Measurements from ENCODE around the gene CEP55.

The CEP55 gene

DNA sequence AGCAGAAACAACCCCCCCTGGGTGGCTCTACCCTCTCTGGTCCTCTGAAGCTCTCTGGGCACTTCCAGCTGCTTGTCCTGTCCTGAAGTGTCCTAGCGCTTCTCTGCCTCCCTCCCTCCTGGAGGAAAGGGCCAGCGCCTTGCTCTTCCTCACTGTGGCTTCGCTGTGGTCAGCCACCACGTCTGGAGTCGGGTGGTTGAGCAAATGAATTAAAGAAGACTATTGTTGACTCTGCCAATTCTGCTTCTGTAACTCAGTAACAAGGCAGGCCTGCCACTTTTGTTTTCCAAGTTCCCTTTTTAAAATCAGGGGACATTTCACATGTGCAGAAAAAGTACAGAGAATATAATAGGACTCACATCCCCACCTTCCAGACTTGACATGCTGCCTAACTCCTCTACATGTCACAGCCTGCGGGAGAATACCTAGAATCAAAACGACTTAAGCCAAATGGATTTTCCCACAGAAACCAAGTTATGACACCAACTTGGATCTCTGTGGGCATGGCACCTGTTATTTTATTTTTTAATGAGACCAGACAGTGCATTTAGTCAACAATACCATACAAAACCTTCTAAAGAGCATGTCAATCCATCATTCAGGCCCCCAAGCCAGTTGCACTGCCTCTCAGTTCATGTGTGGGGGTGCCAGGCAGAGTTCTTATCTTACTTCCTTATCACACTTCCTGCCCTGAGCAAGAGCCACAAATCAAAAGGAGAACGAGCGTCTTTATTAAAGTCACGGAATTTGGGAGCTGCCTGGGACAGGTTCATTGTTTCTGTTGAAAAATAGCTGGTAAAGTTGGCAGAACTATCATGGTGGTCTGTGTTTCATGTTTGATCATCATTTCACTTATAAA lies 76.9 kb downstream of the CEP55 start:
- no peak for TF ChIP-seq POLR2A (IDR thresholded peaks at IDR 0.05; ENCODE audit: low read depth, low read length)
- DNase-seq (ENCODE audit: insufficient read length, low spot score) (no peak), FAIRE-seq (no peak)

DNA sequence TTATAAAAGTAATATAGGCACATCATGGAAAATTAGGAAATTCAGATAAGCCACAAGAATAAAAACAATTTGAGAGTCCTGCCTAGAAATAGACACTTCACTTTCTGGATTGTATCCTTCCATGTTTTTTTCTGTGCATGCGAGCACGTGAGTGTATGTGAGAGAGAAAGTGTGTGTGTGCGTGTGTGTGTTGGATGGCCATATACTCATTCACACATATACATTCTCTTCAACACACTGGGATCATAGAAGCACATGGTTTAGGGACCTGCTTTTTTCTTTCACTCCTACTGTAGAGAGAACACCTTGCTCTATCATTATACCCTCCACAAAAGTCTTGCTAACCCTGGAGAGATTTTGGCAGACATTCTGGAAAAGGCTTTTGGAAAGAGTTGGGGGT lies 77.5 kb downstream of the CEP55 start:
- TF ChIP-seq POLR2A (IDR thresholded peaks at IDR 0.05; ENCODE audit: low read depth, low read length), result no peak
- FAIRE-seq (no peak), DNase-seq (ENCODE audit: insufficient read length, low spot score) (no peak)

DNA sequence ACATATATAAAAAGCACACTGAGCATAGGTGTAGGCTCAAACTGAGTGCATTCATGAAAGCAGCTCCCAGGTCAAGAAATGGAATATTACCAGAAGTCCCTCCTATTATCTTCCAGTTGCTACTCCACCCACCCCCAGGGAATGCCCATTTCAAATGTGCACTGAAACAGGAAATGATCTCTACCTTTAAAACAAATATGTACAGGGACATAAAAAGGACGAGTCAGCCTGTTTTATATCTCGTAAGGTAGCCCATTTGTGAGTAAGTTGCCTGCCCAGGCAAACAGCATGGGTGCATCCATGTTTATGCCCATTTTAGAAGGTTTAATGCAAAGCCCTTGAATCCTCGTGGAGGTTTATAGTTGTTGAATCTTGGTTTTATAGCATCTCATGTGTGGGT lies 80.5 kb downstream of the CEP55 start:
- FAIRE-seq, result no peak
- TF ChIP-seq POLR2A (IDR thresholded peaks at IDR 0.05; ENCODE audit: low read depth, low read length), result no peak
- DNase-seq (ENCODE audit: insufficient read length, low spot score), result no peak

DNA sequence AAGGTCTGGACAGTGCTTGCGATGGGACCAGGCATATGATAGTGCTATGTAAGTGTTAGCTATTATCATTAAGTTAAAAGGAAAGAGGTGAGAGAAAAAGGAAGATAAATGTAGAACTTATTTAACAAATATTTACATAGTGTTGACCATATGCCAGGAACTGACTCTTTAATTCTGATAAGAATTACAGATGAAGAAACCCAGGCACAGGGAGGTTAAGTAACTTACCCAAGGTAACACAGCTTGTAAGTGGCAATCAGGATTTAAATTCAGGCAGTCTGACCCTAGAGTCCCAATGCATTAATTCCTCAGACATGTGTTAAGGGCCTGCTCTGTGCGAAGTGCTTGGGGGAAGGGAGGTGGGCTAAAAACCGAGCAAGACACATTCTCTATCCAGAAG lies 81.2 kb downstream of the CEP55 start:
- no peak for TF ChIP-seq POLR2A (IDR thresholded peaks at IDR 0.05; ENCODE audit: low read depth, low read length)
- DNase-seq (ENCODE audit: insufficient read length, low spot score) (no peak), FAIRE-seq (no peak)
